NCI-H2107 (cell line): ENCODE measurements around the gene CEP57.
"Not testable (repeated sequence)": the region's sequence is repeated elsewhere in the genome, so short reads cannot be mapped to it uniquely, and the experiment has no call there.

Experiments used
- DNase-seq: peaks from one replicate; lab custom pipeline; 2025; lab: John Stamatoyannopoulos, UW

The CEP57 gene

DNA sequence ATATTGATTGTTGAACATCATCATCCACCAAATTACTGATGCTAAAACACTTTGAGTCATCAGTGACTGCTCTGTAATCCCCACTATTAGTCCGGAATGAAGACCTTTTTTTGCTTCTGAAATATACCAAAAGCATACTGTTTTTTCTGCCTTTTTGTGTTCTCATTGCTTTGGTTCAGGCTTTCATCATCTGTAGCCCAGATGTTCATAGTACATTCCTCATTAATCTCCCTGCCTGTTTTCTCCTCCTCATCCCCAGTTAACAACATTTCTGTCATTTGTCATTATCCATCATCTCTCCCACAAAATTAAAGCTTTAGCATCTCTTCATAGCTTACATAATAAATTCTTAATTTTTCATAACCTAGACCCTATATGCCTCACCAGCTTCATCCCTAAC lies 9.2 kb downstream of the CEP57 start:
- no peak for DNase-seq

DNA sequence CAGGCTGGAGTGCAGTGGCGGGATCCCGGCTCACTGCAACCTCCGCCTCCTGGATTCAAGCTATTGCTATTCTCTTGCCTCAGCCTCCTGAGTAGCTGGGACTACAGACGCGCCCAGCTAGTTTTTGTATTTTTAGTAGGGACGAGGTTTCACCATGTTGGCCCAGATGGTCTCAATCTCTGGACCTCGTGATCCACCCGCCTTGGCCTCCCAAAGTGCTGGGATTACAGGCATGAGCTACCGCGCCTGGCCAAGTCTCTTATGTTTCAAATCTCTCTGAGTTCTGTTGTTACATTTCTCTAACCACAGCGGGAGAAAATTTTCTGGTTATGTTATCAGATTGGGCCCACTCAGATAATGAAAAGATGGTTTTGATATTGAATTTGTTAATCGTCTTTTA lies 10.1 kb downstream of the CEP57 start:
- DNase-seq = no peak

DNA sequence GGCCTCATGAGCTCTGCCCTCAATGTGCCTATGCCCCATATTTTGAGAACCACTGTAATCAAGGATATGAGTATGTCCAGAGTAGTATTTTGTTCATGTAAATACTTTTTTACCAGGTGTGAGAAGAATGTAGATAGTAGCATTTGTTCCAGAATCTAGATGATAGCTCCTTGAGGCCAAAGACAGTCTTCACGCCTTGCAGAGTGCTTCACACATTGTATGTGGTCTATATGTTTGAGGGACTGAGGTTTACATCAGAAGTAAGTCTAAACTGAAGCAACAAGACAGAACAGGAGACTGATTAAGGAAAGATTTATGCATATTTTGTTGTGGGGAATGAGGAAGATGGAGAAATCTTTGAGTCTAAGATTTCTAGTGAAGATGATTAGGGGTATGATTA lies 12.5 kb downstream of the CEP57 start:
- DNase-seq = no peak

DNA sequence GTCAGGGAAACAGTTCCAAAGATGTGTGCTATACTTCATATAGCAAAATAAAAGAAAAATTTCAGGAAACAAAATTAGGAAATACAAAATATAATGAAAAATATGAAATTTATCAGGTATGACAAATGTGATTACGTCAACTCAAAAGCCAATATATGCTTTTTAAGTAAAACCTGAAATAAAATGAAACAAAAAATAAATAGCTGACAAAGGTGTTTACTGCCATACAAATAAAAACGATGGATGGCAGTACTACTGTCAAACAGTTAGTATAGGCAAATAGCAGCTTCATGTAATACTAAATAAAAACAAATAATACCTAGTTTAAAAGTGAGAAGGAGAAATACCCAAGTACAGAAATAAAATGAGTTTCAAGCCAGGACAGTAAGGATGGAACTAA lies 13.7 kb downstream of the CEP57 start:
- no peak for DNase-seq

DNA sequence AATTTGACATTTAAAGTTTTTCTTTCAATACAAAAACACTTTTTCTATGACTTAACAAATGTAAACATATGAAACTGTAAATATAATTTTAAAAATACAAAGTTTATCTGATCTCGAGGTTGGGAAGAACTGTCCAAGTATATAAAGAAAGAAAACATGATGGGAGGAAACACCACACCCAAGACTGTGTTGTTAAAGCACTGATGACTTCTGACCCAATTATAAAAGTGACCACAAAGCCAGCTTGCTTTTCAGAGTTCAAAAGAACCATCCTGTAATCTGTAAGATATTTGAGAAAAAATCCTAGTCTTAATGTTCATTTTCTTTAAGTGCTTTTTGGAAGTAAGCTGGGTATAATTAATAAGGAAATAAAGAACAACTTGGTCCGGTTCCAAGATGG lies 15.6 kb downstream of the CEP57 start:
- no peak for DNase-seq

DNA sequence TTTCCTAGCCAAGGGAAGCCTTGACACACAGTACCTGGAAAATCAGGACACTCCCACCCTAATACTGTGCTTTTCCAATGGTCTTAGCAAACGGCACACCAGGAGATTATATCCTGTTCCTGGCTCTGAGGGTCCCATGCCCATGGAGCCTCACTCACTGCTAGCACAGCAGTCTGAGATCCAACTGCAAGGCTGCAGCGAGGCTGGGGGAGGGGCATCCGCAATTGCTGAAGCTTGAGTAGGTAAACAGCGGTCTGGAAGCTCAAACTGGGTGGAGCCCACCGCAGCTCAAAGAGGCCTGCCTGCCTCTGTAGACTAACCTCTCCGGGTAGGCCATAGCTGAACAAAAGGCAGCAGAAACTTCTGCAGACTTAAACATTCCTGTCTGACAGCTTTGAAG lies 16.2 kb downstream of the CEP57 start:
- DNase-seq = not testable (repeated sequence)

DNA sequence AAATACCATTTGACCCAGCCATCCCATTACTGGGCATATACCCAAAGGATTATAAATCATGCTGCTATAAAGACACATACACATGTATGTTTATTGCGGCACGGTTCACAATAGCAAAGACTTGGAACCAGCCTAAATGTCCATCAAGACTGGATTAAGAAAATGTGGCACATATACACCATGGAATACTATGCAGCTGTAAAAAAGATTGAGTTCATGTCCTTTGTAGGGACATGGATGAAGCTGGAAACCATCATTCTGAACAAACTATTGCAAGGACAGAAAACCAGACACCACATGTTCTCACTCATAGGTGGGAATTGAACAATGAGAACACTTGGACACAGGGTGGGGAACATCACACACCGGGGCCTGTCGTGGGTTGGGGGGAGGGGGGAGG lies 20.8 kb downstream of the CEP57 start:
- not testable (repeated sequence) for DNase-seq

DNA sequence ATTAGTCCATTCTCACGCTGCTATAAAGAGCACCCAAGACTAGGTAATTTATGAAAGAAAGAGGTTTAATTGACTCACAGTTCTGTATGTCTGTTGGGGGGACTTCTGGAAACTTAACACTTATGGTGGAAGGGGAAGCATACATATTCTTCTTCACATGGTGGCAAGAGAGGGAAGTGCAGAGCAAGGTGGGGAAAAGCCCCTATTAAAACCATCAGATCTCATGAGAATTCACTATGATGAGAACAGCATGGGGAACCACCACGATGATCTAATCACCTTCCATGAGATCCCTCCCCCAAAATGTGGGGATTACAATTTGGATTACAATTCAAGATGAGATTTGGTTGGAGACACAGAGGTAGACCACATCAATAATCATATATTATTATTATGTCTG lies 25.7 kb downstream of the CEP57 start:
- no peak for DNase-seq

DNA sequence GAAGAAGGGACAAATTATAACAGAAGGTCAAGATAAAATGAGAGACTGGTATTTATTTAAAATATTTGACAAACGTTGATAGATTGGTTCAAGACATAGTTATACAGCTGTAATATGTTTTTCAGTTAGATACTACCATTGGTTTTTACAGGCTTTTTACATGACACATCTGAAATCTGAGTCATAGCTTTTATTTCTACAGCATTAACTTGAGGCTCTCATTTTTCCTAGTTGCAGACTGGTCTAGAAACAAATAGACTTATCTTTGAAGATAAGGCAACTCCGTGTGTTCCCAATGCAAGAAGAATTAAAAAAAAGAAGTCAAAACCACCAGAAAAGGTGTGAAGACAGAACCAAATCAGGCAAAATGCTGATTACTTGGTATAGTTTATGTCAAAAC lies 31.3 kb downstream of the CEP57 start:
- no peak for DNase-seq

DNA sequence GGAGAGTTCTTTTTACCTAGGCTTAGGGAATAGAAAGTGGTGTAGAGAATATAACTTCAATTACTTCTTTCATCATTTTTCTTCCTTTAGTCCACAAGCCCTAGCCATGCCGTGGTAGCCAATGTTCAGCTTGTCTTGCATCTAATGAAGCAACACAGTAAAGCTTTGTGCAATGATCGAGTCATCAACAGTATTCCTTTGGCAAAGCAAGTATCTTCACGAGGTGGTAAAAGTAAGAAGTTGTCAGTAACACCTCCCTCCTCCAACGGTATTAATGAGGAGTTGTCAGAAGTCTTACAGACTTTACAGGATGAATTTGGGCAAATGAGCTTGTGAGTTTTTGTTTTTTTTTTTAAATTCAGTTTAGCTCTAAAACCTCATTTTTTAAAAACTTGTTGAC lies 37.4 kb downstream of the CEP57 start:
- DNase-seq = no peak

DNA sequence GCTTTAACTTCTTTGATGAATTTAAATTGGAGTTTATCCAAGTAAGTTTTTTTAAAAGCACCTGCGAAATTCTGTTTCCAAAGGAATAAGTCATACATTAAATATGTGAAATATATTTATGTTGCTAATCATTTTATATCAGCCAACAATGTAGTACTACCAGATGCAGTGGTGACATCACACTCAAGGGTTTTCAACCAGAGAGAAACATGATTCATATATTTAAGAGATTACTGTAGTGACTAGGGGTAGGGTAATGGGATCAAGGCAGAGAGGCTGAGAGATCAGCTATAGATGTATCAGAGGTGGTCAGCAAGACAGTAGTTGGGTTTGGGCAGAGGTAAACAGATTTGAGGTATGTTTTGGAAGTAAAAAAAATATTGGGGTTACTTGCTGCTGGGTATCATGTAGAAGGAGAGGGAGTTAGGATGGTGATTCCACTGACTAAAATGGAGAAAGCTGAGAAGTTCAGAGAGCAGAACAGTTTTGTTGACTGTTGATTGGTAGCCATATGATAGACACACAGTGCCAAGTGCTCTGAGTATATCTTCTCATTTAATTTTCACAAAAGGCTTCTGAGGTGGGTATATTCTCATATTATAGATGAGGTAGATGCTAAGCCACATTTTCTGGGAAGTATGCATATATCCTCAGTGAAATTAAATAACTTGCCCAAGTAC lies 39.4 kb downstream of the CEP57 start:
- DNase-seq = no peak

DNA sequence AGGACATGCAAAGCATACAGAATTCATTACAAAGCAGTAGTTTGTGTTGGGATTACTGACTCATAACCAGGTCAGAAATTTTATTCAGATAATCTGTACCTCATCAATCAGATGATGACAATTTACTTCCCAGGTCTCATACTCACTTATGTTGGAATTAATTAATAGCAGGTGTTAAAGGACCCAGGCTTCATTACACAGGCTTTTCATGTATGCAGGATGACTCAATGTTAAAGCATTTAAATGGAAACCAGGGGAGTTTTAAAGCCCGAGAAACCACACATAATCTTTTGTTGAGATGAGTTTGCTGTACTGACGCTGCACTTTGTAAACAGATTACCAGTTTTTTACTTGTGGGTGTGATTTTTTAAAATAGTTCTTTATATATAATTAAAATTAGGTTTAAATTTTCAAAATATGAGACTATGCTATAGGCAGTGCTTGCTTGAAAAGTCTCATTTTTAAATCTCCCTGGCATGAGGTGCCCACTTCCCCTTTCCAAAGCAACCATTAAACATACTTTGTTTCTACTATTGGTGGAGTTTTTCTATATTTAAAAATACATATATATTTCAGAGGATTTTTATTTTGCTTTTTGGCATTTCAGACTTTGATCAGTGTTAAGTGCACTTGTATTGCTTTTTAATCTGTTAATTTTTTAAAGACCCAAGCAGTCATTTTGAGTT lies 41.0 kb downstream of the CEP57 start:
- no peak for DNase-seq

DNA sequence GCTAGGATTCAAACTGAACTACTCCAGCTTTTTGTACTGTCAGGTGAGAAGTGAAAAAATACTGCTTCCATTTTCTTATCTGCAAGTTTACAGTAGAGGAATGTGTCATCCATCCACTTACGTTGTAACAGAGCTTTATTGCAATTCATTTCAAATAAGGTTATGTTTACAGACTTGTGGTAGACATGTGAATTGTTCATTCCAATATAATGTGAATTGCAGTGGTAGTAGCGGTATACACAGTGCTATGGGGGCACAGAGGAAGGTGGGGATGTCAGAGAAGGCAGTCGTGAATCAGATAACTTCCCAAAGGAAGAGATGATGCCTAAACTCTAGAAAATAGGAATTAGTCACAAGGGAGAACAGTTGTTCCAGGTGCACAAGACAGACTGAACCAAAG lies 42.5 kb downstream of the CEP57 start:
- no peak for DNase-seq

DNA sequence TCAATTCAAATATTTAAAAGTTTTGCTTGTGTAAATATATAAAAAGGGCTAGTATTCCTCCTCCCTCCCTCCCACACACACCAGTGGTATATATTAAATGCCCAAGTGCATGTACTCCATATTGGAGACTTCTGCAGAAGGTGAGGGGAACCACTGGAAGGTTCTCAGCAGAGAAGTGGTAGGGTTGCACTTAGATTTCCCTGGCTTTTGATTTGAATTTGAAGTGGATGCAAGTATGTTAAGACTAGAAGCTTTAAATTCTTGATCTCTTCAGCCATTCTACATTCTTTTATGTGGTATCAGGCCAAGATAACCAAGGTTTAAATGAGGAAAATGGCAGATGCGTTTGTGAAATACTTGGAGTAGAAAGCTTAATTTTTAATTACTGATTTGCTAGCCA lies 43.1 kb downstream of the CEP57 start:
- no peak for DNase-seq

DNA sequence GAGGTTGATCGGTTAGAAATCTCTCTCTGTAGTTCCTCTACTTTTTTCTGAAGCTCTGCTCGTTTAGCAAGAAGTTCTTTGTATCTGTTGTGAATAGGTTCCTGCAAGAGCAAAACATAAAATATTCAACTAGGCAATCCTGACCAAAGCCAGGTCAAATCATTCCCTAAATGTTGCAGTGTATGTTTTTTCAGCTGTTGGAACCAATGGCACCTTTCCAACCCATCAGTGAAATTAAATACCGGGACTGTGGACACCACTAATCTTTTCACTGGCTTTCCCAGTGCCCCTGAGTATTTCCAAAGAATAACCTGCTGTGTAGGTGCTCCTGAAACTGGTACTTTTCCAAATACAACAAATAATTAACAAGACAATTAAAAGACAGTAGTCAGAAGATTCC lies 45.1 kb downstream of the CEP57 start:
- no peak for DNase-seq

DNA sequence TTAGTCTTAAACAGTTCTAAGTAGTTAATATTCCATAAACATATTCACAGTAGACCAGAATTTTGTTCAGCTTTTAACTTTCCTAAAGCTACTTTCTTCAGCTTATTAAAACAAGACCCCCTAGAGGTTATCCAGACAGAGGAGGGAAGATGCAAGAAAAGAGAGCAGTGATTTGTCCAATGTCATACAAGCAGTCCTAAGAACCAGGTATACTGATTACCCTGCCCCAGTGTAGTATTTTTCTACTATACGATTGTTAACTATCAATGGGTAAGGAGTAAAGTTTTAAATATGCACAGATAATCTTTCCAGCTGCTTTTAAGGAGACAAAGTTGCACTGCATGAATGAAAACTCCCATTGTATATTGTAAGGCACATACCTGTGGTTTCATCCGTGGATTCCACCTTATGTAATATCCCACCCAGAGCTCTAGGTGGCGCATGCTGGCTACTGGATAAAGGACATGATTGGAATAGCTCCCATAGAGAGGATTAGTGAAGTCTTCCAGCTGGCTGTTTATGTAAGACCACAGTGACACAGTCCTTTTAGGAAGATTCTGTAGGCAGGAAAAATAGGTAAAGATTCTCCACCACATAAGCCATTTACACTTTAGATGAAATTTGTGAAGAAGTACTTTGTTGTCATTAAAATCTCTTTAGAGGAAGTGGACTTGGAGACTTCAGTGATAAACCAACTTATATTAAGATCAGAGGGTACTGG lies 45.6 kb downstream of the CEP57 start:
- DNase-seq = peak; percentile 45

DNA sequence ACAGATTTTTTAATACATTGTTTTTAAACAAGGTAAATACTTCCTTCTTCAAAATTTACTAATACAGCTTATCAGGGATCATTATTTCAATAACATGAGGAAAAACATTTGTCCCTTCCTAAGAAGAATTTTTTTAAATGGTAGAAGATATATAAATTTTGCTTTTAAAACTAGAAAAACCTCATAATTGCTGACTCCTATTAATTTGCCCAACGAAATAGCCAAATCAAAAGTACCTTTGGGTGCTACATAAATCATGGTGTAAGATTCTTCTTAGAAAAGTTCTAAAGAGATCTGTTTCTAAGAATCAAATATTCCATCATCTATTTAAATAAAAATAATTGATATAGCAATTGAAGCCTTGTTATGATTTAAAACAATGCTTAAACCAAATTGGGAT lies 54.9 kb downstream of the CEP57 start:
- no peak for DNase-seq

DNA sequence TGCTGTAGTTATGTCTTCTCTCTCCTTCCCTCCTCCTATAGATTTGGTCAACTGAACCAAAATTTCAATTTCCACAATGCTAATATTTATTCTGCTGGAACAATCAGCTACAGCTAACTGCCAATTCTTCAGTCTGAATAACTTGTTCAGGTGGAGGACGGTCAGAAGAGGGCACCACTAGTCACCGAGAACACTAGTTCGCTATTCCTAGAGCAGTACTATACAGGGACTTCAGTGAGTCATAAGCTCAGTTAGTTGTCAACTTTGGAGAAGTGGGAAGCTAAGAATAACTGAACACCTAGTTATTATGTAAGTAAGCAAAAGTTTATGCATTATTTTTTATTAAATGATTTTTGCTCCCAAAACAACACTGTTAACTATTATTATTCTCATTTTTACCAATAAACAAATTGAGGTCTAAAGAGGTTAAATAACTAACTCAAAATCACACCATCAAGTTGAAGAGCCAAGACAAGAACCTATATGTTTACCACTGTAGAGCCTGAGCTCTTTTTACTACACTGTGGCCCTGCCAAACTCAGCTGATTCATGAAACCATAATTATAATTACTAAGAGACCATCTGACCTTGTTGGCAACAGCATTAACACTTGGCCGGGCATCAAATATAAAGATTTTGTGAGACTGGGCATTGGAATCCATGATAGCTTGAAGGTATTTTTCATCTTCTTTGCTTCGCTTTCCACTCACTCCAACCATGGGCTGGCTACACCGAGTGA lies 59.0 kb downstream of the CEP57 start:
- DNase-seq = no peak

DNA sequence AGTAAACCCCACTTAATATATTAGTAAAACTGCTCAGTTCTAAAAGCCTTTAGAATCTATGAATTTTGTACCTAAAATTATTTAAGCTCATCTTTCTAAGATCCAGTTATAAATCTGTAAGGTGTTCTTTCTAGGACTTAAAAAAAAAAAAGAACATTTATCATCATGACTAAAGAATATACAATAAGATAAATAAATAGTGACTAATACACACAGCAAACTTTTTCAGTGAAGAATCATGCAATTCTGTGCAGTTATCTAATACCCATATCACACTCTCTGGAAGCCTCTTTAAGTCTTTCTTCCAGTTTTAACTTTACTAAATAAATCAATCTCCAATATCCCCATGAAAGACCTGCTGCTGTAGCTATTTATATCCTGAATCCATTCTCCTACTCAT lies 59.8 kb downstream of the CEP57 start:
- no peak for DNase-seq

DNA sequence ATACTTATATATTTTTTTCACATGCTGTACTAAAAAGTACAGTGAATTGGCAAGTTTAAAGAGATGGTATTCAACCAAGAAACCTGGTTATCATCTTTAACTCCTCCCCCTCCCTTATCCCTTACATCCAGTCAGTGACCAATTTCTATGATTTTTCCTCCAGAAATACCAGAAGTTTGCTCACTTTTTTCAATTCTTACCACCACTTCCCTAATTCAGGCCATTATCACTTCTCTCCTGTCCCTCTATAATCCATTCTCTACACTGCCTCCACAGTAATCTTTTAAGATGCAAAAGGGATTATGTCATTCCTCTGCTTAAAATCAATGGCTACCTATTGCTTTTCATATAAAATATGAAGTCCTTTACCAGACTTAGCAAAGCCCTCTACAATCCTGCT lies 62.8 kb downstream of the CEP57 start:
- no peak for DNase-seq

DNA sequence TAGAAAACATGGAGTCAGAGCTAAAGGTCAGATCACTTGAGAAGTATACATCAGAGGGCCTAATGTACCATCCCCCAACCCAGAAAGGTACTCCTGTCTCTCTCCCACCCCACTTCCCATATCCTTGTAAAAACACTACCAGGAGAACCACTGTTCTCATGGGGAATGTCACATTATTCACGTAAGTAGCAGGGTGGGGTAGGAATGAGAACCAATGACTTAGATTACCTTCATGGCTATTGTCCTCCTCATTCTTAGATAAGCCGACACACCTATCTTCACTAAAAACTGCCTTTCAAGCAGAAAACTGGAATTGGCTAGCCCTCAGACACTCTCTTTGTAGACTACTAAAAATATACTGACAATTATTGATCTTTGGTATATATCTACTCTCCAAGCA lies 63.6 kb downstream of the CEP57 start:
- DNase-seq = no peak

DNA sequence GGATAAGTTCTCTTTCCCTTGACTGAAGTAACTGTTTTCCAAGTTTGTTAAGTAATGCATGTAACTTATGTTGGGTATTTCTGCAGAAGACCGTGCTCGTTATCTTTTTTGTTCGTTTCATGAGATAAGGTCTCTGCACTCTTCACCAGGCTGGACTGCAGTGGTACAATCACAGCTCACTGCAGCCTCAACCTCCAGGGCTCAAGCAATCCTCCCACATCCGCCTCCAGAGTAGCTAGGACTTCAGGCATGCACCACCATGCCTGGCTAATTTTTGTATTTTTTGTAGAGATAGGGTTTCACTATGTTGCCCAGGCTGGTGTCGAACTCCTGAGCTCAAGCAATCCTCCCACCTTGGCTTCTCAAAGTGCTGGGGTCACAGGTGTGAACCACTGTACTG lies 64.1 kb downstream of the CEP57 start:
- DNase-seq = not testable (repeated sequence)

DNA sequence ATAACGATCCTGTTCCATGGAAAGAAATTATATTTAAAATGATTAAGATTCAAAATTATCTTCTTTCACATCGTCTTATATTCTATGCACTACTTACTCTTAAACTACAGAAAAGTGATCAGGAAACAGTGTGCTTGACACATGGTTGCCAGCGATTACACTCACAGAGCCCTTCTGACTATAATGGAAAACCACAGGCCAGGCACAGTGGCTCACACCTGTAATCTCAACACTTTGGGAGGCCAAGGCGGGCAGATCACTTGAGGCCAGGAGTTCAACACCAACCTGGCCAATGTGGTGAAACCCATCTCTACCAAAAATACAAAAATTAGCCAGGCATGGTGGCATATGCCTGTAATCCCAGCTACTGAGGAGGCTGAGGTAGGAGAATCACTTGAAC lies 69.7 kb downstream of the CEP57 start:
- DNase-seq = not testable (repeated sequence)
